ENCODE results near the gene PIK3C3. TPM values are rescaled to one million over a fixed set of nuclear protein-coding genes. Genes with fewer than 3 reads are reported as not detected.
"Not testable (repeated sequence)": the region's sequence is repeated elsewhere in the genome, so short reads cannot be mapped to it uniquely, and the experiment has no call there.

Gene PIK3C3
- total RNA-seq, 1 donor from 2014 or later, result 61.1 TPM

DNA sequence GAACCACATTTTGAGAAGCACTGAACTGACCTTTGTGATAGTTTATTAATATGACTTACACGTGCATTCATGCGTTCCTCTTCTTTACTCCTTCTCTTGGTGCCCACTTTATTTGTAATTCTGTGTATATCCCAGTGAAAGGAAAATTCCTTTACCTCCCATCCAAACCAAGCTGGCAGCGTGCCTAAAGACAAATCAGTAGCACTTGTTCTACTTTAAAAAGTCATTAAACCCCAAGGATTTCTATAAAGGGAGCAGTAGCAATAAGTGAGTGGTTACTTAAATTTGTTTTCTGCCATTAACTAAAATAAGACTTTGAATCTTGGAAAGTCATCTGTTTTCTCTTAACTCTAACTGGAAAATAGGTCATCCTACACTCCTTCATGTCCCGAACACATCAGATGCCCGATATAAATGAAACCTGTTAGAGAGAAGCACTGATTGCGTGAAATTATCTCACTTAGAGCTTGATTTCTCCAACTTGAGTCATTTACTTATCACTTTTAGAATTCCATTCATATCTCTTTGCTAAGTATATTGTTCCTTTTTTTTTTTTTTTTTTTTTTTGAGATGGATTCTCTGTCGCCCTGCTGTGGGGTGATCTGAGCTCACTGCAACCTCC lies 10.7 kb downstream of the PIK3C3 start:
- intact Hi-C loops (cut with micrococcal nuclease), result no loop called here

- intact Hi-C loops (cut with micrococcal nuclease), result no loop called here
Observed at GRCh38 chr18:41966943-41967342, 11.9 kb downstream of the PIK3C3 start.

DNA sequence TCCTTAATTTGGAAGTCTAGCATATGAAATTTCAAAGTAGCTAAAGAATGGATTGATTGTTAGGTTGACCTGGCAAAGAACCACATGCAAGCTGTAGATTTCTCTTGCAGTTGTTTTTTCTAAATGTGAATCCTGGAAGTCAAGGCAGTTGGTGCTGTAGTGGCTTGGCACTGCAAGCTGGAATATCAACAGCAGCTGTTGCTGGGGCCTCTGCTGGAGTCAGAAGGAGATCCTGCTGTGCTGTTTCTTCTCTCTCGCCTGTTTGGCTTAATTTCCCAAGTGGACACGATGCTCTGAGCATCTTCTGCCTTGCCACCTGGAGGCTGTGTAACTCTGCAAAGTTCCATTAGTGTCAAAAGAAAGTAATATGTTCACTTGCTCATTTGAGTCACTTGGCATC lies 12.6 kb downstream of the PIK3C3 start:
- intact Hi-C loops (cut with micrococcal nuclease), result no loop called here

GRCh38 chr18:41969881-41970280 lies 14.8 kb downstream of the PIK3C3 start:
- intact Hi-C loops (cut with micrococcal nuclease), result no loop called here

- intact Hi-C loops (cut with micrococcal nuclease), result no loop called here
Observed at GRCh38 chr18:41972067-41972925, 17.3 kb downstream of the PIK3C3 start.

- intact Hi-C loops (cut with micrococcal nuclease), result loop anchor here (1.0 kb wide), 1 partner anchor 19 kb away; the partner anchor contains the start of gene PIK3C3
Observed at GRCh38 chr18:41973983-41974382, 18.9 kb downstream of the PIK3C3 start.

- intact Hi-C loops (cut with micrococcal nuclease), result loop anchor here (1.0 kb wide), 1 partner anchor 19 kb away; the partner anchor contains the start of gene PIK3C3
Observed at GRCh38 chr18:41974796-41975201, 19.8 kb downstream of the PIK3C3 start.

DNA sequence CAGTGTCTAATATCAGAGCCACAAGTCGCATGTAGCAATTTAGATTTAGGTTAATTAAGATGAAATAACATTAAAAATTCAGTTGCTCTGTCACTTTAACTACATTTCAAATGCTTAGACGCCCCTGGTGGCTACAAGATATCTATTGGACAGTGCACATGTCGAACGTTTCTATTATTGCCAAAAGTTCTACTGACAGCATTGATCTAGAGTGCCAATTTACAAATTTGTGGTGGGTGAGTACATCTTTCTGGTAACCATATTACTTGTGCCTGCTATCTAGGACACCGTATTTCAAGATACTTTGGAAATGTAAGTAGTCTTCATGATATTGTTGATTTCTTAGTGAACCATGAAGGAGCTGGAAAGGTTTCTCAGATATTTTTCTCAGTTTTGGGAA lies 20.2 kb downstream of the PIK3C3 start:
- intact Hi-C loops (cut with micrococcal nuclease), result no loop called here

DNA sequence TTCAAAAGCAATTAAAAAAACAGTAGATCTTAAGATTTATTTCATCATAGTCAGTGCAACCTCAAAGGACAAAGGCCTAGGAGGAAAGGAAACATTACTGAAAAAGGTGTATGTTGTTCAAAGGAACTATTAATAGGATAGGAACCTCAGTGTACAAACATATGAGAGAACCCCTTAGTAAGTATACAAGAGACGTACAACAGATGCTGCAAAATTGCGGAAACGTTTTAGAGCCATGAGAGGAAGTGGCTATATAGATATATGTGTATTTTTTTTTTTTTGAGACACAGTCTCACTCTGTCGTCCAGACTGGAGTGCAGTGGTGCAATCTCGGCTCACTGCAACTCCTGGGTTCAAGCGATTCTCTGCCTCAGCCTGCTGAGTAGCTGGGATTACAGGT lies 22.2 kb downstream of the PIK3C3 start:
- intact Hi-C loops (cut with micrococcal nuclease), result no loop called here

GRCh38 chr18:41982942-41983660 lies 28.1 kb downstream of the PIK3C3 start:
- intact Hi-C loops (cut with micrococcal nuclease), result no loop called here

DNA sequence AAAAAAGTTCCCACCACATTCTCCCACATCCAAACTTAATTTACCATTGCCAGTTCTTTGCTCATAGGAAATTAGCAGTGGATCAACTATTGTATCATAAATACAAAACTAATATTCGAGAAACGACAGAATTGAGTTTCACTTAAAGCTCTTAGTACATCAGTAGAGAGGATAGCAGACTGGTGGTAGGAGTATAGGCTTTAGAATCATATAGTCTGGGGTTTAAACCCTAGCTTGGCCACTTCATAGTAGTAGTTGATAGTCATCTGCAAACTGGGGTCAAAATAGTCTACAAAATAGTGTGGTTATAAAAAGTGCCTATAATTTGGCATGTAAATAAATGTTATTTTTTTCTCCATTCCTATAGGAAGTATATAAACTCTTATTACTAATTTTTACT lies 30.9 kb downstream of the PIK3C3 start:
- intact Hi-C loops (cut with micrococcal nuclease), result no loop called here

GRCh38 chr18:41989508-41989907 lies 34.5 kb downstream of the PIK3C3 start:
- intact Hi-C loops (cut with micrococcal nuclease), result no loop called here

DNA sequence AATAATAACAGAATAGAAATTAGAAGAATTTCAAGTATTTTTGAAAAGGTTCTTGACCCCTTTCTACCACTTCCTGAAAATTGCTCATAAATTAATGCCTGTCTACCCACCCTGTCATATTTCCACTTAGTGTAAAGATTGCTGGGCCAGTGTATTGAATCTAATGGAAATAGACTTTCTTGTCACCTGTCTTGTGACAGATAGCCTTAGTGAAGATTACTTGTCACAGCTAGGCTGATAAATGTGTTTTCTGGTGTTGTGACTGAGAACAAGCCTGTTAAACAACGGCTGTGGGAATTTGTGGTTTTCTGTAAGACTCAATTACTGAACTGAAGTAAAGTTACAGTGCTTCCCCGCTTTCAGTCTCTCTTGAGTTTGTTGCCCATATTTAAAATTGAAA lies 37.0 kb downstream of the PIK3C3 start:
- intact Hi-C loops (cut with micrococcal nuclease), result no loop called here

DNA sequence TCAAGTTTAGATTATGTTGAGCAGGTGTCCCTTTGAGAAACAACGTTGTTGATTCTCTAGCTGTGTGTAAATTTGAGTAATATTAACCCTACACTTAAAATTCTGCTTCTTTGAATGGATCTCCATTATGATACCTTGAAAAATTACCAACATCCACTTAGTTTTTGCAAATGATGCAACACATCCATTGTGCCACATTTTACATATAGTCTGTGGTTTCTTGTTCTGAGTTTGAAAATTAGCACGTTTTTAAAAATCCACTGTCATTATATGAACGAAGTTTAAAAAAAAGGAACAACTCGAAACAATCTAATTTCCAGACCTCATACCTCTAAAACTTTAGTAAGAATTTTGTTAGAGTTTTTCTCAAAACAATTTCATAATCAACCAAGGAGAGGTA lies 37.7 kb downstream of the PIK3C3 start:
- intact Hi-C loops (cut with micrococcal nuclease), result no loop called here

- intact Hi-C loops (cut with micrococcal nuclease), result no loop called here
Observed at GRCh38 chr18:41993151-41993550, 38.1 kb downstream of the PIK3C3 start.

GRCh38 chr18:41996020-41996419 lies 41.0 kb downstream of the PIK3C3 start:
- intact Hi-C loops (cut with micrococcal nuclease), result no loop called here

DNA sequence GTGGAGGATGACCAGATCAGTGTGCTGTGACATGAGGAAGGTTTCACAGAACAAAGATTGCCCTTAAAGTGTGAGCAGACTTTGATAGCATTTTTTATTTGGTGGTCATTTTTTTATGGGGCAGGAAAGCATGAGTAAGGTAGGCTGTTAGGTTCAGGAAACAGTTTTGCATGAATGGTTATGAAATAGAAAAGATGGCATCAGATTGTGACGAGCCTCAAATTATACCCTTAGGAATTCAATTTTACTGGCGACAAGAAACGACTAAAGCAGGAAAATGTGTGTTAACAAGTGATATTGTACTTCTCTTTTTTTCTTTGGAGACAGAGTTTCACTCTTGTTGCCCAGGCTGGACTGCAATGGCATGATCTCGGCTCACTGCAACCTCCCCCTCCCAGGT lies 44.7 kb downstream of the PIK3C3 start:
- intact Hi-C loops (cut with micrococcal nuclease), result no loop called here

DNA sequence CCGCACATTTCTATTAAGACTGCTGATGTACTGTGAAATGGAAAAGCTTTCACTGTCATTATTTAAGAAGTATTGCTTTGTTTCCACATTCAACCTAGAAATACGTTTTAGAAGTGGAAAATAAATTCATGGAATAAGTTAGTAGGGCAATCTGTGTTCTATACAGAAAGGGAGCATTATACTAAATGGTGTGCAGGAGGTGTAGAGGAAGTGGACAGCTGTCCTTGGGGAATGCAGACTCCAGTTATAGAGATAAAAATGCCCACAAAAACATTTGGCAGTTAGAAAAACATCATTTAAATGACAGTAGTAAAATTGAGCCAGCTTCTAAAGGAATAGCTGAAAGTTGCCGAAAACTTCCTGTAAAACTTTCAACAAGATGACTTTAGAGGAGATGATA lies 46.8 kb downstream of the PIK3C3 start:
- intact Hi-C loops (cut with micrococcal nuclease), result no loop called here

GRCh38 chr18:42004653-42005052 lies 49.6 kb downstream of the PIK3C3 start:
- intact Hi-C loops (cut with micrococcal nuclease), result no loop called here

- intact Hi-C loops (cut with micrococcal nuclease), result no loop called here
Observed at GRCh38 chr18:42005782-42006181, 50.7 kb downstream of the PIK3C3 start.

DNA sequence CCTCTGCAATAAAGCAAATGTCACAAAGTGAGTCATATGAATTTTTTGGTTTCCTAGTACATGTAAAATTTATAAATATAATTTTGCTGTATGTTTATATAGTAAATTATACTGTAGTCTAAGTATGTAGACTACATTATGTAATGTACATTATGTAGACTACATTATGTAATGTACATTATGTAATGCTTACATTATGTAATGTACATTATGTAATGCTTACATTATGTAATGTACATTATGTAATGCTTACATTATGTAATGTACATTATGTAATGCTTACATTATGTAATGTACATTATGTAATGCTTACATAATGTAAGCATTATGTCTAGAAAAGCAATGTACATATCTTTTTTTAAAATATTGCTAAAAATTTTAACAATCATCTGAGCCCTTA lies 54.4 kb downstream of the PIK3C3 start:
- intact Hi-C loops (cut with micrococcal nuclease), result not testable (repeated sequence)

- intact Hi-C loops (cut with micrococcal nuclease), result no loop called here
Observed at GRCh38 chr18:42011053-42011452, 56.0 kb downstream of the PIK3C3 start.
